Adrenal gland (tissue), 5 donors: ENCODE results near the gene ZNF217.
"Not testable (repeated sequence)": the region's sequence is repeated elsewhere in the genome, so short reads cannot be mapped to it uniquely, and the experiment has no call there.

Experiments used
- CTCF ChIP-seq, 6 experiments: fragments of 450-650 bp in 4 of 6; fragments of 200-600 bp in 2 of 6; sonication (generic) in 1 of 6; IDR thresholded peaks; 1 replicate in 5 of 6; 2 replicates in 1 of 6; pipeline versions ENCODE4 v1.5.1 to v1.8.0; 2016 to 2021; ENCODE audit warnings: antibody characterized with exemption in 6 of 6, mild to moderate bottlenecking in 2 of 6, moderate library complexity in 1 of 6
- POLR2A ChIP-seq, 2 donors: fragments of 450-650 bp; IDR thresholded peaks; one replicate each; pipeline ENCODE4 v1.6.1; 2017; ENCODE audit warnings: antibody characterized with exemption in 2 of 2, mild to moderate bottlenecking in 2 of 2, moderate library complexity in 1 of 2
- donor health status: DM: no; HTN: no; CAD: no.

- not testable (repeated sequence) for TF ChIP-seq CTCF, POLR2A (IDR thresholded peaks at IDR 0.05)
These were observed 1.6 kb downstream of the ZNF217 start for GRCh38 chr20:53591941-53592441.
